ENCODE results near the gene ZNF362.

ZNF362 gene

DNA sequence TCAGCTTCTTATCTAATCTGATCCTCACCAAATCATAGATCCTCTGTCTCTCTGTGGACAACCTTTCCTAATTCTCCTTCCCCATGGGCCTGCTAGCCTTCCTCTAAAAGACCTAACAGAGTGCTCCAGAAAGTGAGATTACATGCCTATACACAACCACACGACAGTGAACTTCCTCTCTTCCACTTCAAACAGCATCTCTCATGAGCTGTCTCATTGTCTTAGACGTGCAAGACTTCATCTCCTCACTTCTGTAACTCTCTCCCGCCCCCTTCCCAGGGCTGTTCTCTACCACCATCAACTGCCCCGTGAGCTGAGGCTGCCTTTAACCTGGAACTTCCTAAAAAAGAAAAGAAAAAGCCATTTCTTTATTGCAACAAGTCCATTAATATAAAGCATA, 78.7 kb downstream of the ZNF362 start:
- no peak for DNase-seq (ENCODE audit: low read depth)
- TF ChIP-seq, protein P1, sequence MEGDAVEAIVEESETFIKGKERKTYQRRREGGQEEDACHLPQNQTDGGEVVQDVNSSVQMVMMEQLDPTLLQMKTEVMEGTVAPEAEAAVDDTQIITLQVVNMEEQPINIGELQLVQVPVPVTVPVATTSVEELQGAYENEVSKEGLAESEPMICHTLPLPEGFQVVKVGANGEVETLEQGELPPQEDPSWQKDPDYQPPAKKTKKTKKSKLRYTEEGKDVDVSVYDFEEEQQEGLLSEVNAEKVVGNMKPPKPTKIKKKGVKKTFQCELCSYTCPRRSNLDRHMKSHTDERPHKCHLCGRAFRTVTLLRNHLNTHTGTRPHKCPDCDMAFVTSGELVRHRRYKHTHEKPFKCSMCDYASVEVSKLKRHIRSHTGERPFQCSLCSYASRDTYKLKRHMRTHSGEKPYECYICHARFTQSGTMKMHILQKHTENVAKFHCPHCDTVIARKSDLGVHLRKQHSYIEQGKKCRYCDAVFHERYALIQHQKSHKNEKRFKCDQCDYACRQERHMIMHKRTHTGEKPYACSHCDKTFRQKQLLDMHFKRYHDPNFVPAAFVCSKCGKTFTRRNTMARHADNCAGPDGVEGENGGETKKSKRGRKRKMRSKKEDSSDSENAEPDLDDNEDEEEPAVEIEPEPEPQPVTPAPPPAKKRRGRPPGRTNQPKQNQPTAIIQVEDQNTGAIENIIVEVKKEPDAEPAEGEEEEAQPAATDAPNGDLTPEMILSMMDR (conservative IDR thresholded peaks at IDR 0.05; ENCODE audit: control insufficient read depth, insufficient read depth, low read depth, low read length): no peak
- H3K4me3 ChIP-seq (ENCODE audit: control insufficient read depth, low read depth, low read length): no peak overlapping the region

DNA sequence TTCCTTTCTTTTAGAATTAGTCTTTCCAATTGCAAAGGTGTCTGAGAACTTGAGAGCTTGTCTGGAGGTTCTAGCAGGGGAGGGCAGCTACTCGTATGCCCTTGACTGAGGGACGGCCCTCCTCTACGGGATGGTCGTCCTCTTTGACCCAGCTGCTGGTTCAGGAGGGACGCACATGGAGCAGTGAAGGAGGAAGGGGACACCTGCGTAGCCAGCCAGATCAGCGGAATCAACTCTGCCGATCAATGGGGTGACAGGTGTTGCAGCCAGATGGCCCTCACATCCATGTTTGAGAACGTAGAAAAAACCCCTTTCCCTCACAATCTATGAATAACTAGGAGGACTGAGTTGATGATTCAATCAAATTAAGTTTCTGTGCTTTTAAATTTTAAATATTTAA, 80.3 kb downstream of the ZNF362 start:
- no peak overlapping the region for H3K4me3 ChIP-seq (ENCODE audit: control insufficient read depth, low read depth, low read length)
- no peak for DNase-seq (ENCODE audit: low read depth)
- TF ChIP-seq, protein P1 (conservative IDR thresholded peaks at IDR 0.05; ENCODE audit: control insufficient read depth, insufficient read depth, low read depth, low read length): no peak

DNA sequence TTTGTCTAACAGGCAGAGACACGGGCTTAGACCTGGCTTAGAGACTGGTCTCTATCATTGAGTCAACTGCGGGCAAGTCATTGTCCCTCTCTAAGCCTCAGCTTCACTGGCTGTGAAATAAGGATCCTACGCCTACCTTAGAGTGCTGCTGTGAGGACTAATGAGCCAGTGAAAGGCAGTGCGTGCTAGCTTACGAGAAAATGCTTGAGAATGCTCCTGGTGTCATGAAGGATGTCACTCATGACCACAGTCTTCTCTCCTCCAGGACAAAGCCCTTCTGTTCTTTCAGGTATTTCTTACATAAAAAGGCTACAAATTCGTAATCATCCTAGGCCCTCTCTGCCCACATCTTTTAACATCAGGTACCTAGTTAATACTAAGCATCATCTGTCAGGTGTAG, 81.1 kb downstream of the ZNF362 start:
- DNase-seq (ENCODE audit: low read depth): no peak
- TF ChIP-seq, protein P1 (conservative IDR thresholded peaks at IDR 0.05; ENCODE audit: control insufficient read depth, insufficient read depth, low read depth, low read length): no peak
- H3K4me3 ChIP-seq (ENCODE audit: control insufficient read depth, low read depth, low read length): no peak overlapping the region

DNA sequence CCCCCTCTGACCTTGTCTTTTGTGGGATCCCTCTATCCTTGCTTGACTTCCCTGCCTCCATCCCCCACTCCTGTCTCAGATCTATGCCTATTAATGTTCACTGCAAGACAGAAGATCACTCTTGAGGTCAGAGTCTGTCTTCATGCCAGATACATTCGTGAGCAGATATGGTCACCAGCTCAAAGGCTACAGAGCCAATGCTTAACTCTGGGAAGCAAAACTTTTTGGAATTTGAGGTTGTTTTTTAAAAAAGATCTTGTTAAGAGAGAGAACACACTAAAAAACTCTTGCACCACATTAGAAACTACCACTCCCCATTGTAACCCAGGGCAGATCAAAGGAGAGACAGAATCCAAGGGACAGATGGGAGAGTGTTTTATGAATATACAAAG, 81.8 kb downstream of the ZNF362 start:
- DNase-seq (ENCODE audit: low read depth): peak; percentile 85
- no peak overlapping the region for H3K4me3 ChIP-seq (ENCODE audit: control insufficient read depth, low read depth, low read length)
- TF ChIP-seq, protein P1 (conservative IDR thresholded peaks at IDR 0.05; ENCODE audit: control insufficient read depth, insufficient read depth, low read depth, low read length): no peak

DNA sequence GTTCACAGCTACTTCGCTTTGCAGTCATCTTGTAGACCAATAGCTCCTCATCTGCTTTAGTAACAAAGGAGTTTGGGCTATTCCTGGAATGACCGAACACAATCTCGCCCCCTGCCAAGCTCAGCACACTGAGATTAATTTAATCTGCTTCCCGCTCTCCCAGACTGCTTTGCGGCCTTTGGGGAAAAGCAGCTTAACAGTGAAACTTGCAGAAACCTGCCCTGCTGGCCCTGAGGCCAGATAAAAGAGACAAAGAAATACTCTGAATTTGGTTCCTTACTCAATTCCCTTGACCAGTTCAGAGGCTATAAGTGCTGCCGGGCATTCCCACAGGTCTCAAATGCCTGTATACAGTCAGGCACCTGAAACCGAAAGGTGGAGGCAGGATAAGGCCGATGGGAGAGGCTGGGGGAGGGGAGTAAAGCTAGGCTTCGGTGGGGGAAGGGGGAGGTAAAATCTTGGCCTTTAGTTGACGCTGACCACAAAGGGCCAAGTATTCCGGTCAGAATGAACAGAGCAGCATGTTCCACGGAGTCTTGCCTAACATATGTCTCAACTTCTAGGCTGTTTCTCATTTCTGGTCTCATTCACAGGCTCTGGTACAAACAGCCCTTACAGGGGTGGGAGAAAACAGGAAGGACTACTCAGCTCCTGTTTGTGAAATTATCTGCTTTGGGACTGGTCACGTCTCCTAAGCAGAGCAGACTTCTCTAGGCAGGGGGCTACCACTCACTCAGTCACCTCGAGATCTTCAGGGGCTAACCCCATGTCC, 82.3 kb downstream of the ZNF362 start:
- DNase-seq (ENCODE audit: low read depth): peak; percentile 97
- peak overlapping the region; percentile 15 for H3K4me3 ChIP-seq (ENCODE audit: control insufficient read depth, low read depth, low read length)
- TF ChIP-seq, protein P1 (conservative IDR thresholded peaks at IDR 0.05; ENCODE audit: control insufficient read depth, insufficient read depth, low read depth, low read length): no peak

DNA sequence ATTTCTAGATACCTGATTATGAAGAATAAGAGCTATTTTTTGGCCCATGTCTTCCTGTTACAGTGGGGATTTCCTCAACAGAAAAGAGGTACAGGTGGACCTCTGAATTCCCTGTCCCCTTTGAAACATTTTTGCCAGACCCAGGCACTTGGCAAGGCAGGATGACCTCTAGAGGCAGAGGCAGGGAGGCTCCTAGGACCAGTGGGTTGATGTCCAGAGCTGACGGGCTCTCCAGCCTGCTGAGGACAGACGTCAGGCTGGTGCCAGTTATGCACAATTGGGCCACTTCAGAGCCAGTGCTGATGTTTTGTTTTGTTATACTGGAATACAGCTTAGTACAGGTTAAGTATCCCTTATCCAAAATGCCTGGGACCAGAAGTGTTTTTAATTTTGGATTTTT, 83.1 kb downstream of the ZNF362 start:
- H3K4me3 ChIP-seq (ENCODE audit: control insufficient read depth, low read depth, low read length): no peak overlapping the region
- TF ChIP-seq, protein P1 (conservative IDR thresholded peaks at IDR 0.05; ENCODE audit: control insufficient read depth, insufficient read depth, low read depth, low read length): peak; percentile 40
- DNase-seq (ENCODE audit: low read depth): peak; percentile 56

Measured in fibroblast of mammary gland (primary cell).